Endothelial cell of umbilical vein (primary cell): ENCODE results near the gene TJP1.

Source experiments
- POLR2A ChIP-seq: IDR thresholded peaks from 2 replicates; pipeline ENCODE4 v1.6.1; 2012; ENCODE audit warnings: low read depth, mild to moderate bottlenecking, control low read depth, low read length
- POLR2AphosphoS5 ChIP-seq: IDR thresholded peaks from 2 replicates; pipeline ENCODE4 v1.6.1; 2012; ENCODE audit warnings: low read depth, mild to moderate bottlenecking, control low read depth, low read length, moderate library complexity; ENCODE audit not compliant: insufficient read depth

DNA sequence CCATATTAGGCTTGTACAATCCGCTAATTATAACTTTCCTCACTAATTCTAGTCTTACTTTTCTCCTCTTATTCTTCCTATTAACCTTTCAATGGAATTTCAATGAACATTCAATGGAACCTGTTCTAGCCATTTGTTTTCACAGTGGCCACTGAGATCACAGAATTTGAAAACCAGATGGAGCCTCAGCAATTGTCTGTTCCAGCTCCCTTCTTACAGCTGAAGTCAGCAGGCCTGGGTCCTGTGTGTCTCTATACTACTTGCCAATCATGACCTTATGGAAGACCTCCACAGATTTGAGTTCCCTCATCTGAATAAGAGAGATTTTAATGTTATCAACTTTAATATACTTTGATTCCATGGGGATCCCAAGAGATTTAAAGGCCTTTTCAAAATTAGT is 36.6 kb downstream of the TJP1 start:
- TF ChIP-seq POLR2AphosphoS5 (no peak), POLR2A (no peak)
